NT2/D1 (cell line): Measurements from ENCODE around the gene C16orf96.

Source experiments
- YY1 ChIP-seq: IDR thresholded peaks from 2 replicates; pipeline ENCODE4 v1.6.1; 2011; ENCODE audit not compliant: insufficient read length, insufficient read depth
- ZNF274 ChIP-seq: IDR thresholded peaks from 2 replicates; pipeline ENCODE4 v1.6.1; 2011; ENCODE audit warnings: mild to moderate bottlenecking, low read depth, low read length

GRCh38 chr16:4513086-4513860 is 42.9 kb upstream of the C16orf96 start:
- no peak for TF ChIP-seq YY1
- TF ChIP-seq ZNF274 = no peak
